DMS114 treated with DMSO at 0.1 percent for 48 hours (cell line): ENCODE results near the gene B3GNT3.
"Not testable (repeated sequence)": the region's sequence is repeated elsewhere in the genome, so short reads cannot be mapped to it uniquely, and the experiment has no call there.

Experiments
- DNase-seq: peaks from one replicate; lab custom pipeline; 2025; ENCODE audit not compliant: unreplicated experiment; lab: John Stamatoyannopoulos, UW

Gene B3GNT3

DNA sequence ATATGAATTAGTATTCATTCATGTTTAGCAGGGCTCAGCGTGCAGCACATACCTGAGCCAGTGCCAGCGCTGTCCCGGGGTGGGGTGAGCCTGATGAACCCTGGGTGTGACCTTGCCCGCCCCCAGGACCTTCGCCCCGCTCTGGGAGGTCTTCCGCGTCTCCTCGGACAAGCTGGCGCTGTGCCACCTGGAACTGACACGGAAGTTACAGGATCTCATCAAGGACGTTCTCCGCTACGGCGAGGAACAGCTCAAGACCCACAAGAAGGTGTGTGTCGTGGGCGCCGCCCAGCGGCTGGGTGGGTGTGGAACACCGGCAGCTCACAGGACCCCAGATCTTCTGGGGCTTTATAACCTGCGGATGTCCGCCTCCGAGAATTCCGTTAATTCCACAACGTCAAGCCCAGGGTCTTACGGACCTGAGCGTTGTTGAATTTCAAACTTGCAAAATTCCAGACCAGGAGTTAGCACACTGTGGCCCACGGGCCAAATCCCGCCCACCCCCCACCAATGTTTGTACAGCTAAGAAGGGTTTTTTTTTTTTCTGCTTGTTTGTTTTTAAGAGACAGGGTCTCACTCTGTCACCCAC, 28.3 kb upstream of the B3GNT3 start:
- DNase-seq, result peak; percentile 55

DNA sequence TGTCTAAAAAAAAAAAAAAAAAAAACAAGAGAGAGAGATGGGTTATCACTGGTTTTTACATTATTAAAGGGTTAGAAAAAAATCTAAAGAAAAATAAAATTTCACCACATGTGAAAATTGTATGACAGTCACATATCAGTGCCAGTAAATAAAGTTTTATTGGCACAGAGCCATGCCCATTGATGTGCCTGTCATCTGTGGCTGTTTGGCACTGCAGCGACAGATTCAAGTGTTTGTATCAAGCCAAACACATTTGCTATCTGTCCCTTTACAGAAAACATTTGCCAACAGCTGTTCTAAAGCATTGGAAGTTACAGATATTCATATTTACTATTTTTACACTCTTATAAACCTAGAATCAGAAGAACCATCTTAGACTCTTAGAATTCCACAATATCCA, 27.4 kb upstream of the B3GNT3 start:
- no peak for DNase-seq

DNA sequence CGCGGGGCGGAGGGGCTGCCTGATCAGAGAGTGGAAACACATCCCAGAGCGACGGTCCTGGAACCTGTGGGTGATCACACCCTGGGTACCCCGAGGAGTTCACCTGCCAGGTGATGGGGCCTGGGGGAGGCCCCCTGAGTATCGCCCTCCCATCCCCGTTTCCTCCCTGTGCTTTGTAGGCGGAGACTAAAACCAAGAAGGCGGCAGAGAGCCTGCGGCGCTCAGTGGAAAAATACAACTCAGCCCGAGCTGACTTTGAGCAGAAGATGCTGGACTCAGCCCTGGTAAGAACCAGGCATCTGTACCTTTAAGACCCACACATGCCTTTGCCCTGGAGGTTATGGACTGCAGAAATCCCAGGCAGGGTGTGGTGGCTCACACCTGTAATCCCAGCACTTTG, 24.3 kb upstream of the B3GNT3 start:
- DNase-seq, result no peak

DNA sequence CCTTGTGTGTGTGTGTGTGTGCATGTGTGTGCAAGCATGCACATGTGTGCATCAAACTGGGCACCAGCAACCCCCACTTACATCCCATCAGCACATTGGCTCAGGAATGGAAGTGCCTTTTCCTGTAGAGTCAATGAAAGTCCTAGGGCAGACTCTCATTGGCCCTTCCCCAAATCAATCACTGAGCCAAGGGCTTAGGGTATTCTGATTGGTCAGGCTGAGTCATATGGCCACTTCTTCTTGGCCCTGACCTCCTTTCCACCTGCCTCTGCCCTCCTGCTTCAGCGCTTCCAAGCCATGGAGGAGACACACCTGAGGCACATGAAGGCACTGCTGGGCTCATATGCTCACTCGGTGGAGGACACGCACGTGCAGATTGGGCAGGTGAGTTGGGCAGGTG, 22.8 kb upstream of the B3GNT3 start:
- no peak for DNase-seq

DNA sequence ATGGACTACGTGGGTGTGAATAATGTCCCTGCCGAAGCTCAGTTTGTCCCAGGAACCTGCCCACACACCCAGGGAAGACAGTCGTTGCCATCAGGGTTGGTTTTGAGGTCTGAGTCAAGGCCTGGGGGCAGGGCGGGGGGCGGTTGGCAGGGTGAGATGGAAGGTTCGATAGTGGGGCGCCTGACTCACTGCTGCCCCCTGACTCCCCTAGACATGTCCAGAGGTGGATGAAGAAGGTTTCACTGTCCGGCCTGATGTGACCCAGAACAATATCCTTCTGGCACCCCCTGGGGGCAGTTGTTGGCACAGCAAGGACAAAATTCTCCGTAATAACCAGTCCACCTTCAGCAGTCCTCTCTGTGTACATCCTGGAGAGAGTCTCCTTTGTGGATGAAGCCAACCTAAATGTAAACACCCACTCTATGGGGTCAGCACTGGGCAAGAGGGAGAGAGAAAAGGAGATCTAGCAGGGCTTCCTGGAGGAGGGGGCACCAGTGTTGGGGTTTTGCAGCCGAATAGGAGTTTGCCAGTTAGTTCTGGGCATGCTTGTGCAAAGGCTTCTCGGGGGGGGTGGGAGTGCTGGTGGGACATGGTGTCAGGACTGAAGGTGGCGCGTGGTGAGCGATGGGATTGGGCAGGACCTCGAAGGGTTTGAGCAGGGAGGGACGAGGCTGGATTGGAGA, 19.6 kb upstream of the B3GNT3 start:
- DNase-seq, result no peak

DNA sequence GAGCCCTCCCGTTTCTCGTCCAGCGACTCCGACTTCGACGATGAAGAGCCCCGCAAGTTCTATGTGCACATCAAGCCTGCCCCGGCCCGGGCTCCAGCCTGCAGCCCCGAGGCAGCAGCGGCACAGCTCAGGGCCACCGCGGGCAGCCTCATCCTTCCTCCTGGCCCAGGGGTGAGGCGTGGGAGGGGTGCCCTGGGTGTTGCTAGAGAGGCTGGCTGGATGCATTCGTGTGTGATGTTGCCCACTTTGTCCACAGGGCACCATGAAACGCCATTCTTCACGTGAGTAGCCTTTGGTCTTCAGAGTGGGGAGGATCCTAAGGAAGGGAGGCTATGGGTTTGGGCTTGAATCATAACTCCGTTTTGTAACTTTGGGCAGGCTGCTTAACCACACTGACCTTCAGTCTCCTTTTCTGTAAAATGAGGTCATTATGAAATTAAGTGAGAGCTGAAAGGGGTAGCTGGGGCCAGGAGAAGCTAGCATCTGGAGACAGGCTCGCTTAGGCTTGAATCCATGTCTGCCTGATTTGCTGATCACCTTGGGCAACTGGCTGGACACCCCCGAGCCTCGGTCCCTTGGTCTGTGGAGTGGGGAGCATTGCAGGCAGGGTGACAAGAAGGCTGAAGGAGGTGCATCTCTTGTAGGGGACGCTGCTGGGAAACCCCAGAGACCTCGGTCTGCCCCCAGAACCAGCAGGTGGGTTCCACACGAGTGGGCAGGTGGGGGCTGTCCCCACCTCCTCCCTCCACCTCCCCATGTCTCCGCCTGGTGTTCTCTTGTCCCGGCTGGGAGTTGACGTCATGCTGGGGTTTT, 18.7 kb upstream of the B3GNT3 start:
- no peak for DNase-seq

DNA sequence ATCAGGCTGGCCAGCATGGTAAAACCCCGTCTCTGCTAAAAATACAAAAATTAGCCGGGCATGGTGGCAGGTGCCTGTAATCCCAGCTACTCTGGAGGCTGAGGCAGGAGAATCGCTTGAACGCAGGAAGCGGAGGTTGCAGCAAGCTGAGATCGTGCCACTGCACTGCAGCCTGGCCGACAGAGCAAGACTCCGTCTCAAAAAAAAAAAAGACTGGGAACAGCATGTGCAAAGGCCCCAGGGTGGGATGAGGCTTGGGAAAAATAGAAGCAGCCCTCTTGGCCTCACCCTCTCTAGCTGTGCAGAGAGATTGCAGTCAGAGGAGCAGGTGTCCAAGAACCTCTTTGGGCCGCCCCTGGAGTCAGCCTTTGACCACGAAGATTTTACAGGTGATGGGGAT, 17.1 kb upstream of the B3GNT3 start:
- not testable (repeated sequence) for DNase-seq

DNA sequence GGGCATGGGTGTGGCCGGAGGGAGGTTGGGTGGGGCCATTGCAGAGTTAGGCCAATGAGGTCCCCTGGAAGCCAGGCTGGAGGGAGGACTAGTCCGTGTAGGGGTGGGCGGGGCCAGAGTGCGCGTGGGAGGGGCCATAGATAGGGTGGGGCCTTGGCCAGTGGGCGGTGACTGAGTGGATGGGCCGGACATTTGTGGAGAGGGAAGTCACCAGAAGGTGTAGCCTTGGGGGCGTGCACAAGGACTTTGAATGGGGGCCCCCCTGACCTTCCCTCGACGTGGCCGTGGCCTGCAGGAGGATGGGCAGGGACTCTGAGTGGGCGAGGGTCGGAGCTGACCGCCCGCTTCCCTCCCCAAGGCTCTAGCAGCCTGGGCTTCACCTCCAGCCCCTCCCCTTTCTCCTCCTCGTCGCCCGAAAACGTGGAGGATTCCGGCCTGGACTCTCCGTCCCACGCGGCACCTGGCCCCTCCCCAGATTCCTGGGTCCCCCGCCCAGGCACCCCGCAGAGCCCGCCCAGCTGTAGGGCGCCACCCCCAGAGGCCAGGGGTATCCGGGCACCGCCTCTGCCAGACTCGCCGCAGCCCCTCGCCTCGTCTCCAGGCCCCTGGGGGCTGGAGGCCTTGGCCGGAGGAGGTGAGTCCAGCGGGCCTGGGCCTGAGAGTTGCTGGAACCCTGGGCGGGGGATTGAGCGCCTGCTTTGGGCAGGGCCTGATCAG, 16.5 kb upstream of the B3GNT3 start:
- no peak for DNase-seq

DNA sequence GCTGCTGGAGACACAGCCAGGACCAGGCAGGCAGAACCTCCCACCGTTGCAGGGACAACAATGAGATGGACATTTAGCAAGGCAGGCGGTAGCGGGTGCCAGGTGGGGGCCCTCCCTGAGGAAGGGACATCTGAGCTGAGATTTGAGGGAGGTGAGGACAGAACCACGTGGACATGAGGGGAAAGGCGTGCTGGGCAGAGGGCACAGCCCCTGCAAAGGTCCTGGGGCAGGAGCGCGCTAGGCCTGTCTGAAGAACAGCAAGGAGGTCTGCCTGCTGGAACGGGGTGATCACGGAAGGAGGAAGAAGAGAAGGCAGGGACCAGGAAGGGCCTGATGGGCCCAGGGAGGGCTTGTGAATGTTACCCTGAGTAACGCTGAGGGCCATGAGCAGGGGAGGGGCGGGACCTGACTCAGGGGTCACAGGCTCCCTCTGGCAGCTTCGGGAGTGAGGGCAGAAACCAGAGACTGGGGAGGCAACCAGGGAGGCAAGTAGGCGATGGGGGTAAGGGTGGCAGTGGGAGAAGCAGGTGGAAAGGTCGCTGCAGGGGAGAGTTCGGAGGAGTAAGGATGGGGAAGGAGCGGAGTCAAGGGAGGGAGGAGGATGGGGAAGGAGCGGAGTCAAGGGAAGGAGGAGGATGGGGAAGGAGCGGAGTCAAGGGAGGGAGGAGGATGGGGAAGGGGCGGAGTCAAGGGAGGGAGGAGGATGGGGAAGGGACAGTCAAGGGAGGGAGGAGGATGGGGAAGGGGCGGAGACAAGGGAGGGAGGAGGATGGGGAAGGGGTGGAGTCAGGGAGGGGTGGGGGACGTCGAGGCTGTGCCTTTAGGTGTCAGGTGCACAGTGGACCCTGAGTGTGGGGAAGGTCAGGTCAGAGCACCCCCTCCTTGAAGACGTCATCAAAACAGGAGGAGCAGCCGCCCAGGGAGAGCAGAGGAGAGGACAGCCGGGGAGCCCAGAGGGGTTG, 15.7 kb upstream of the B3GNT3 start:
- DNase-seq, result no peak

DNA sequence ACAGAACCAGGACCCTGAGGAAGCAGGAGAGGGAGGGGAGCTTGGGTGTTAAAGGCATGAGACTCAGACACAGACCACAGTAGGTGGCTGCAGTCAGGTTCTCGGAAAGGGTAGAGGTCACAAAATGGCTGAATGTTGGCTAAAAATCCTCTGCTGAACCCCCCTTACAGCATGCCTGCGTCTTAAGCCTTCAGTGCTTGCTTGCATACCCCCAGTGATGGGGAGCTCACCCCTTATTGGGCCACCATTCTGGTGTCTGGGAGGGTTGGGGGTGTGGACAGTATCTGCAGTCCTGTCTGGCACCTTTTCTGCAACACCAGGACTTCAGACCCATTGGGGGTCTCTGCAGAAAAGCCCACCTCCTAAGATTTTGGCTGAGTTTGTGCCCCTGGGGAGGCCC, 14.2 kb upstream of the B3GNT3 start:
- no peak for DNase-seq

DNA sequence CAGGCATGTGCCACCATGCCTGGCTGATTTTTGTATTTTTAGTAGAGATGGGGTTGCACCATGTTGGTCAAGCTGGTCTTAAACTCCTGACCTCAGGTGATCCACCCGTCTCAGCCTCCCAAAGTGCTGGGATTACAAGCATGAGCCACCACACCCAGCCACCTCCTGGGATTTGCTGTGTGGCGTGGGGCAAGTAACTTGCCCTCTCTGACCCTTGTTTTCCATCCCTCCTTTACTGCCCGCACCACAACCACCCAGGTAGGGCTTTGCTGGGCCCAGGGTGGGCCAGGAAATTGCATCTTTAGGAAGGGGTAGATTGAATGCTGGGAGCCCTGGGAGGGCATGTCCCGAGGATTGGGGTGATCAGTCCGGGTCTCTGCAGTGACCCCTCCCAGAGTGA, 11.2 kb upstream of the B3GNT3 start:
- DNase-seq, result not testable (repeated sequence)

DNA sequence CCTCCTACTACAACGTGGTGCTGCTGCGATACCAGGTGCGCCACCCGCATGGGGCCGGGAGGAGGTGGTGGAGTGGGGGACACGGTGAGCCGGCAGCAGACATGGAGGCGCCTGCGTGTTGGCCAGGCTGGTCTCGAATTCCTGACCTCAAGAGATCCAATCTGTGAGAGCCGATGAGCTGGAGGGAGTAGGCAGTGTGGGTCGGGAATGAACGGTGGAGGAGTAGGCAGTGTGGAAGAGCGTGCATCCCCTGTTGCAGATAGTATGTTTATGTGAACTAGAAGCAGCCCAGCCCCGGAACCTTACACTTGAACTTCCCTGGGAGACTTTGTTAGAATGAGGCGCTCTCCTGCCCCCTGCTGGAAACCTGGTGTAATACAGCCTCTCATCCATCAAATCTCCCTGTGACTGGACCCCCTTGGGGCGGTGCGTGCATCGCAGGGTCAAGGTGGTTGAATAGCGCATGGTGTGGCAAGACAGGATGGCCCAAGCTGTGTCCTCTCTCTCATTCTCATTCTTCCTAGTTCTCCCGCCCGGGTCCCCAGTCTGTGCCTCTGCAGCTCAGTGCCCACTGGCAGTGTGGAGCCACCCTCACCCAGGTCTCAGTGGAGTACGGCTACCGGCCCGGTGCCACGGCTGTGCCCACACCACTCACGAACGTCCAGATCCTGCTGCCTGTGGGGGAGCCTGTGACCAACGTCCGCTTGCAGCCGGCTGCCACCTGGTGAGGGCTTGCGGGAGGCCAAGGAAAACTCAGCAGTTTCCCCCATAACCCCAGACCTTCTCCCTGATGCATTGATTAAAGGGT, 10.5 kb upstream of the B3GNT3 start:
- DNase-seq, result peak; percentile 35

DNA sequence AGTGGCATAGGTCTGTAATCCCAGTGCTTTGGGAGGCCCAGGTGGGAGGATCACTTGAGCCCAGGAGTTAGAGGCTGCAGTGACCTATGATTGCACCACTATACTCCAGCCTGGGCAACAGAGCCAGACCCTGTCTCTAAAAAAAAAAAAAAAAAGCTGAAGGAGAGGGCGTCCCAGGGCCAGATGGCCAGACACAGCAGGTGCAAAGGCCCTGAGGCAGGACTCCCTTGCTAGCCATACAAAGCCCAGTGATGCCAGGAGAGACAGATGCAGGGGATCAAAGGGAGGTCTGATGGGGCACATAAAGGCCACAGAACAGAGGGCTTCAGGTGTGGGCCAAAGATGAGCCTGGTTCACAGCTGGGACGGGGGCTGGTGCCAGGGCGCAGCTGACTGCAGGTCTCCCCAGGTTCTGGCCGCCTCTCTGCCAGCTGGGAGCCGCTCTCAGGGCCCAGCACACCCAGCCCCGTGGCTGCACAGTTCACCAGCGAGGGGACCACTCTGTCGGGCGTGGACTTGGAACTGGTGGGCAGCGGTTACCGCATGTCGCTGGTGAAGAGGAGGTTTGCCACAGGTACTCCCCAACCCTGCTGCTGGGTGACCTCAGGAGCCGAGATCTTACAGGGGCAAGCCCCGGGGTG, 7.5 kb upstream of the B3GNT3 start:
- DNase-seq, result no peak

DNA sequence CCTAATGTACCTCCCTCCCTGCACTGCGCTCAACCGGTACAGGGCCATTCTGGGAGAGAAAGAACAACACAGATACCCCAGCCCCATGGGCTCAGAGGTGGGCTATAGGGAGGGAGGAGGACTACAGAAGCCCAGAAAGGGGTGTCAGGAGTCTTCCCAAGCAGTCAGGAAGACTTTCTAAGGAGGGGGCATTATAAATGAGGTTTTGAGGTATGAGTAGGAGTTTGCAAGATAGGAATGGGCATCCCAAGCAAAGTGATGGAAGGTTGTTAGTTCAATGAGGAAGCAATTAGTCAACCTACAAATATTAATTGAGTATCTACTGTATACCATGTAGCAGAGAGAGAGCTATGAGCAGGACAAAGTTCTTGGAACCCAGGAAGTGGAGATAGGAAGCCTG, 6.3 kb upstream of the B3GNT3 start:
- DNase-seq, result no peak

DNA sequence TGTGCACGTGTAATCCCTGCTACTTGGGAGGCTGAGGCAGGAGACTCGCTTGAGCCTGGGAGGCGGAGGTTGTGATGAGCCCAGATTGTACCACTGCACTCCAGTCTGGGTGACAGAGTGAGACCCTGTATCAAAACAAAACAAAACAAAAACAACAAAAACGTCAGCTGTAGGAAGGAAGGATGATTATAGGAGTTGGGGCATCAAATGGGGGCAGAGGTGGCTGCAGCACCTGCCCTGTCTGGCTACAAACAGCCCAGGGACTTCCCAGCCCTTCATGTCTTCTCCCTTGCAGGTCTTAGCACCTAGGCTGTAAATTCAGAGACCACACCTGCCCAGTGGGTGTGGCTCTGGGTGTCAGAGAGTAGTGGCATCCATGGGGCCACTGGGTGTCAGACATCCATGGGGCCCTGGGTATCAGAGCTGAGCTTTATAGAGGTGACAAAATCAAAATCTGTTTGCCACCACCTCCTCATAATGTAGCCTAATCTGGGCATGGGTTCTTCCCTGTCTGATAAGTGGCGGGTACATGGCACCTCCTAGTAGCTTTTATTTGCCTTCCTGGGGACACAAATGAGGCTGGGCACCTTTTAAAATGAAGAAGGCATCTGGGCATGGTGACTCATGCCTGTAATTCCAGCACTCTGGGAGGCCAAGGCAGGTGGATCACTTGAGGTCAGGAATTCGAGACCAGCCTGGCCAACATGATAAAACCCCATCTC, 4.7 kb upstream of the B3GNT3 start:
- DNase-seq, result no peak

DNA sequence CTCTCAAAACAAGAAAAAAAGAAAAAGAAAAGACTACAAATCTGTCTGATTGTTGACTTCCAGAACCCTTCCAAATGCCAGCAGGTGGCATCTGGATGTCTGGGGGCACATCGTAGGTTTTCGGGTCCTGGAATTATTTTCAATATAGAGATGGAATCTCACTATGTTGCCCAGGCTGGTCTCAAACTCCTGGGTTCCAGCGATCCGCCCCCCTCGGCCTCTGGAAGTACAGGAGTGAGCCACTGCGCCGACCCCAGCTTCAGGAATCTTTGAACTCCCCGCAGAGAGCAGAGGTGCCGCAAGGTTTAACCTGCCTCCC, 567 bp upstream of the B3GNT3 start:
- DNase-seq, result no peak

DNA sequence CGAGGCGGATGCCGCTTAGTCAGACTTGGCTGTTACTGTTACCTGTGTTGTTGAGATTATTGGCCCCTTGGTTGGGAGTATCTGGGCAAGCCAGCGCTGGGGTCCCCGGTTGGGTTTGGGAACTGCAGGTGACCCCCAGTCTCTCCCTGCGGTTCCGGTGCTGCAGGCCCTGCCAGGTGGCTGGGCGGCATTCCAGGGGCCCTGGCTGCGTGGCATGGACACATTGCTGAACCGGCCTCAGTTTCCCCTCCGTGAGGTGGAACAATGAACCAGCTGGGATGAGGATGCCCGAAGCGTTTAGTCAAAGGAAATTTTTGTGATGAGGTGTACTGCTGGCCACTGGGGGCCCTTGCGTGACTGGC, 538 bp downstream of the B3GNT3 start:
- no peak for DNase-seq

DNA sequence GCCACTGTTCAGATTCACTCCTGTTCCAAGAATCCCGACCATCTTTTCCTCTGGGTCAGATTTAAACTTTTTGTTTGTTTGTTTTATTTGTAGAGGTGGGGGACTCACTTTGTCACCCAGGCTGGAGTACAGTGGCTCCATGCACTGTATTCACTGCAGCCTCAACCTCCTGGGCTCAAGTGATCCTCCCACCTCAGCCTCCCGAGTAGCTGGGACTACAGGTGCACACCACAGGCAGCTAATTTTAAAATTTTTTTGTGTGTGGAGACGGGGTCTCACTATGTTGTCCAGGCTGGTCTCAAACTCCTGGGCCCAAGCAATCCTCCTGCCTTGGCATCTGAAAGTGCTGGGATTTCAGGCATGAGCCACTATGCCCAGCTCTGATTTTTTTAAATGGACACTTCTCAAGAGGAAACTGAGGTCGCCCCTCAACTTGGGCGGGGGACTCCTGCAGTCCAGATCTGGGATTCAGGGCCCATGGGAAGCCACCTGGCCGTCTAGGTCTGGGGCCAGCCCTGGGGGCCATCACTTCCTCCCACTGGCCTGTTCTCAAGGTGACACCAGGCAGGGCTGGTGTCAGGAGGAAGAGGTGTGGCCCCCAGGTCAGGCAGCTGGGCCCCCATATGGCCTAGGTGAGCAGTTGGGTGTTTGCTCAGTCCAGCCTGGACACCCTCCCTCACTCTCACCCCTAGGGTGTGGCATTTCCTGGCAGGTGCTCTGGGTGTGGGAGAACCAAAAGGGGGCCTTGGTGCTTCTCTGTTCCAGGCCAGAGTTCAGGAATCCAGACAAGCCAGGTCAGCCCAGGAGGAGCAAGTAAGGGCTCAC, 1.3 kb downstream of the B3GNT3 start:
- no peak for DNase-seq
